Astrocyte of the spinal cord (primary cell): ENCODE results near the gene PXT1.
"Not testable (repeated sequence)": the region's sequence is repeated elsewhere in the genome, so short reads cannot be mapped to it uniquely, and the experiment has no call there.

Source experiments
- DNase-seq: peaks from one replicate; pipeline ENCODE4 v3.0.0; 2011; ENCODE audit warnings: low read depth, low spot score
- H3K4me3 ChIP-seq: 2 replicates; pipeline ENCODE4 v1.5.1; 2011; ENCODE audit warnings: low read depth, mild to moderate bottlenecking, low read length, moderate library complexity
- in situ Hi-C: cut with HindIII; loops from 2 replicates; pipeline ENCODE4 v1.10.0; 2017; ENCODE audit warnings: low sequenced_read_pairs
- TF ChIP-seq, protein P1 (sequence below): IDR thresholded peaks from 2 replicates; pipeline ENCODE4 v1.5.1; 2012; ENCODE audit warnings: low read depth, mild to moderate bottlenecking, low read length, inconsistent platforms

The PXT1 gene

DNA sequence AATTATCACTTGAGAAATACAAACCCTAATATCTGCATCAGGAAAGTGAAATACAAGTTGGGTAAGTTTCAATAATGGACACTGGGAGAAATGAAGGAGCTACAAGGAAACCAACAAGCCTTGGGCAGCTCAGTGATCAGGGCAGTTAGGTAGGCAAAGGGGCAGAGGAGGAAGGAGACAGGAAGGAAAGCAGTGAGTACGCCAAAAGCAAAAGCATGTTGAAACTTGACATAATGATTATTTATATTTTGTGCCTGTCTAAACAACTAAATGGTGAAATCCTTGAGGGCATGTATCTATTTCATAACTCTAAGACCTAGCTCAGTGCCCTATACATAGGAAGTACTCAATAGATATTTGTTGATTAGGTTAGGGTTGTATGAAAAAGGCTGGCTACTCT, 23.3 kb downstream of the PXT1 start:
- no peak for DNase-seq
- TF ChIP-seq, protein P1, sequence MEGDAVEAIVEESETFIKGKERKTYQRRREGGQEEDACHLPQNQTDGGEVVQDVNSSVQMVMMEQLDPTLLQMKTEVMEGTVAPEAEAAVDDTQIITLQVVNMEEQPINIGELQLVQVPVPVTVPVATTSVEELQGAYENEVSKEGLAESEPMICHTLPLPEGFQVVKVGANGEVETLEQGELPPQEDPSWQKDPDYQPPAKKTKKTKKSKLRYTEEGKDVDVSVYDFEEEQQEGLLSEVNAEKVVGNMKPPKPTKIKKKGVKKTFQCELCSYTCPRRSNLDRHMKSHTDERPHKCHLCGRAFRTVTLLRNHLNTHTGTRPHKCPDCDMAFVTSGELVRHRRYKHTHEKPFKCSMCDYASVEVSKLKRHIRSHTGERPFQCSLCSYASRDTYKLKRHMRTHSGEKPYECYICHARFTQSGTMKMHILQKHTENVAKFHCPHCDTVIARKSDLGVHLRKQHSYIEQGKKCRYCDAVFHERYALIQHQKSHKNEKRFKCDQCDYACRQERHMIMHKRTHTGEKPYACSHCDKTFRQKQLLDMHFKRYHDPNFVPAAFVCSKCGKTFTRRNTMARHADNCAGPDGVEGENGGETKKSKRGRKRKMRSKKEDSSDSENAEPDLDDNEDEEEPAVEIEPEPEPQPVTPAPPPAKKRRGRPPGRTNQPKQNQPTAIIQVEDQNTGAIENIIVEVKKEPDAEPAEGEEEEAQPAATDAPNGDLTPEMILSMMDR = no peak
- no peak overlapping the region for H3K4me3 ChIP-seq
- in situ Hi-C loops = no loop called here

DNA sequence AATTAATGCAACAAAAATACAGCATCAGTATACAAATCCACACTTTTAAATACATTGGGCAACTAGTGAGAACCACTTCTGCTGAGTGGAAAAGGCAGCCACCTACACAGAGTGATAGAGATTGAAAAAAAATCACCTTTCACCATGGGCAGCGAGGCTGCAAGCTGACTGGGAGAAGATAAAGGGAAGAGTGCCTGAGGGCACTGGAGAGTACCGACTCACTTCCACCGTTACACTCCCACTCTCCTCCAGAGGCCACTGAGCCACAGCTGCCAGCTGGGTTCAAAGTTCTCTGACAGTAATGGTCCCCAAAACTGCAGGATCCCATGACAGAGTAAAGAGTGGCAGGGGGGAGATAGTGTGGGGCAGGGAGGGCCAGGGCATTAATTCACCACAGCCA, 24.1 kb downstream of the PXT1 start:
- DNase-seq = no peak
- in situ Hi-C loops = no loop called here
- no peak overlapping the region for H3K4me3 ChIP-seq
- TF ChIP-seq, protein P1 = no peak

DNA sequence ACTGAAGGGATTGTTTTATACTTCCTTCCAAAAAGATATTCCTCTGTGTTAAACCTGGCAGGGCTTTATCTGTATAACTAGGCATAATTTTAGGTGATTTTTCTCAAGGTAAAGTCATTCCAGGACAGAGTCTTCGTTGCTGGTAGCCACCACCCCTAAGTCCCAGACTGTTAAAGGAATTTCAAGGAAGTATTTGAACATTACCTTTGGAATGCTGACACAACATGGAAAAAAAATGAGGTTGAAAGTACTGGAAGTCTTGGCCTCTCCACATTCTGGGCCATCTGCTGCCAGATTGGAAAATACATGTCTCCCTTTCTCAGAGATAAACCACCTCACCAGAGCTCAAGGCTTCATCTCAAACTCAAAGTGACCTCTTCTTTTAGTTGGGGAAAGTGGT, 28.2 kb downstream of the PXT1 start:
- no peak for DNase-seq
- TF ChIP-seq, protein P1 = no peak
- in situ Hi-C loops = no loop called here

DNA sequence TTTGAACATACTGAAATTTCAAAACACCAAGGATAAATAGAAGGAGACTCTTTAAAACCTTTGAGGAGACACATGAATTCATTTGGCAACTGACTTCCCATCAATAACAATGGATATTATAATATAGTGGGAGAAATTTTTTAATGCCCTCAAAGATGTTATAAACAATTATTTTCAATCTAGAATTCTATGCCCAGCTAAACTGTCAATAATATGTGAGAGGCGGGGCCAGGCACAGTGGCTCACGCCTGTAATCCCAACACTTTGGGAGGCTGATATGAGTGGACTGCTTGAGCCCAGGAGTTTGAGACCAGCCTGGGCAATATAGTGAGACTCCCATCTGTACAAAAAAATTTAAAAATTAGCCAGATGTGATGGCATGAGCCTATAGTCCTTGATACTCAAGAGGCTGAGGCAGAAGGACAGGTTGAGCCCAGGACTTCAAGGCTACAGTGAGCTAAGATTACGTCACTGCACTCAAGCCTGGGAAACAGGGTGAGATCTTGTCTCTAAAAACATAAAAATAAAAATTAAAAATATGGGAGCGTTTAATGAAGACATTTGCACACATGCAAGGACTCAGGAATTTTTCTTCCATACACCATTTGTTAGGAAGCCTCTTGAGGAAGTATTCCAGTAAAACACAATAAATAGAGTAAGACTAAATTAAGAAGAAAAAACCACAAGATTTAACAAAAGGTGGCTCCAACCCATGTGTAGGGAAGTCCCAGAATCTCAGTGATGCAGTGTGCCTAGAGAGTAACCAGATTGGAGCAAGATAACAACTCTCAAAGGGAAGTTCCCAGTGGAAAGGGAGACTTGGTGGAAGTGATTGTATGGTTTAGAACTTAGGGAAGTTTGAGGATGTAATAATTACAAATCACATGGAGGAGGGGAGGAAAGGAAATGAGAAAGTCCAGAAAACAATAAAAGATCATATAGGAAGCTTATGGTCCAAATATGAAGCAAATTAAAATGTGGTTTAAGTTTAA, 28.9 kb downstream of the PXT1 start:
- in situ Hi-C loops = no loop called here

More for the DNA sequence above, 28.2 kb downstream of the PXT1 start:
- no peak overlapping the region for H3K4me3 ChIP-seq

DNA sequence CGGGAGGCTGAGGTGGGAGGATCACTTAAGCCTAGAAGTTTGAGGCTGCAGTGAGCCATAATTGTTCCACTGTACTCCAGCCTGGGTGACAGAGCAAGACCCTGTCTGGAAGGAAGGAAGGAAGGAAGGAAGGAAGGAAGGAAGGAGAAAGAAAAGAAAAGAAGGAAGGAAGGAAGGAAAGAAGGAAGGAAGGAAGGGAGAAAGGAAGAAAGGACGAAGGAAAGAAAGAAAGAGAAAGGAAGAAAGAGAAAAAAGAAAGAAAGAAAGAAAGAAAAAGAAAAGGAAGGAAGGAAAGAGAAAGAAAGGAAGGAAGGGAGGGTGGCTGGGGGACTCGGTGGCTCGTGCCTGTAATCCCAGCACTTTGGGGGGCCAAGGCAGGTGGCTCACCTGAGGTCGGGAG, 32.9 kb downstream of the PXT1 start:
- DNase-seq, in situ Hi-C loops, H3K4me3 ChIP-seq: not testable (repeated sequence)

More for the DNA sequence above, 28.9 kb downstream of the PXT1 start:
- DNase-seq = no peak
- TF ChIP-seq, protein P1 = no peak
- no peak overlapping the region for H3K4me3 ChIP-seq

DNA sequence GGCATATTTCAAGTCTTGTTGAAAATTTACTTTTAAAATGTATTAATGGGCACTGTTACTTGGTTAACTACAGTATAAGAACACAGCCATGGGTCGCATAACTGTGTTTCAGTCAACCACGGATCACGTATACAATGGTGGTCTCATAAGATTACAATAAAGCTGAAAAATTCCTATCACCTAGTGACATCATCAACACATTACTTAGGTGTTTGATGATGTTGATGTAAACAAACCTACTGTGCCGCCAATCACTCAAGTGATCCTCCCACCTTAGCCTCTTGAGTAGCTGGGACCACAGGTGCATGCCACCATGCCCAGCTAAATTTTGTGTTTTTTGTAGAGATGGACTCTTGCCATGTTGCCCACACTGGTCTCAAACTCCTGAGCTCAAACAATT, 38.5 kb downstream of the PXT1 start:
- TF ChIP-seq, protein P1 = no peak
- in situ Hi-C loops = no loop called here
- H3K4me3 ChIP-seq = no peak overlapping the region
- DNase-seq = no peak

DNA sequence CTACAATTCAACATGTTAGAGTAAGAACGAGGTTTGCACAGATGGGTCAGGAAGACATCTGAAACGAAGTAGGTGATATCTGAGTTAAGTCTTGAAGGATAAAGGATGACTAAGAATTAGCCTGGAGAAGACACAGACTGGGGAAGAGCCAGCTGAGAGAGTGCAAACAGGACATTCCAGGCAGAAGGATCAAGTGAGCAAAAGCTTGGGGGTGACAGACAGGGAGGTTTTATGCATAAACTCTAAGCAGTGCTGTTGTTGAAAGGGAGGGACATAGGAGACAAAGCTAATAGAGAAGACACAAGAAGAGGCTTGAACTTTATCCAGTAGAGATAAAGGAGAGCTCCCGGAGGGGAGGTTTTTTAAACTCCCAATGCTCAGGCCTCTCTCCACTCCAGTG, 40.2 kb downstream of the PXT1 start:
- no peak for DNase-seq
- in situ Hi-C loops = no loop called here

More for the DNA sequence above, 40.2 kb downstream of the PXT1 start:
- TF ChIP-seq, protein P1 = no peak
- no peak overlapping the region for H3K4me3 ChIP-seq
